CD14-positive monocyte (primary cell): Measurements from ENCODE around the gene GRID1. TPM values are rescaled to one million over a fixed set of nuclear protein-coding genes. Genes with fewer than 3 reads are reported as not detected.

Experiments
- DNase-seq, 3 donors: peaks; one replicate each; pipeline ENCODE4 v3.0.0-alpha.2; 2011 to 2022
- H2AFZ ChIP-seq: 2 replicates; pipeline ENCODE4 v1.6.0; 2012; ENCODE audit warnings: mild to moderate bottlenecking, low read depth, low read length, inconsistent platforms; ENCODE audit not compliant: insufficient read depth, poor library complexity, severe bottlenecking
- H3K27ac ChIP-seq, 2 donors: 1 replicate in 1 of 2; 2 replicates in 1 of 2; pipeline ENCODE4 v1.5.1; 2012 to 2013; ENCODE audit warnings: low read length in 2 of 2, control low read depth in 1 of 2, inconsistent platforms in 1 of 2, low read depth in 1 of 2, mild to moderate bottlenecking in 1 of 2
- H3K27me3 ChIP-seq, 2 donors: one replicate each; pipeline versions ENCODE4 v1.6.0 to v1.6.1; 2011 to 2013; ENCODE audit warnings: low read length in 2 of 2; ENCODE audit not compliant: control insufficient read depth in 2 of 2, insufficient read depth in 2 of 2
- H3K36me3 ChIP-seq, 2 donors: replicated peaks in 1 of 2; 1 replicate in 1 of 2; 2 replicates in 1 of 2; pipeline versions ENCODE4 v1.5.1 to v1.6.1; 2012 to 2013; ENCODE audit warnings: low read length in 2 of 2, control low read depth in 1 of 2, inconsistent platforms in 1 of 2, mild to moderate bottlenecking in 1 of 2; ENCODE audit not compliant: insufficient read depth in 2 of 2, control insufficient read depth in 1 of 2
- H3K4me1 ChIP-seq, 2 donors: 1 replicate in 1 of 2; 2 replicates in 1 of 2; pipeline versions ENCODE4 v1.5.1 to v1.6.1; 2012 to 2013; ENCODE audit warnings: low read length in 2 of 2, control low read depth in 1 of 2, inconsistent platforms in 1 of 2, mild to moderate bottlenecking in 1 of 2, moderate library complexity in 1 of 2; ENCODE audit not compliant: insufficient read depth in 2 of 2, control insufficient read depth in 1 of 2
- H3K4me2 ChIP-seq: replicated peaks from 2 replicates; pipeline ENCODE3; 2012; ENCODE audit warnings: low read length, moderate library complexity, mild to moderate bottlenecking; ENCODE audit not compliant: poor library complexity, severe bottlenecking; ENCODE audit errors: extremely low read depth
- H3K4me3 ChIP-seq, 3 experiments: fragments of 200-600 bp in 1 of 3; sonication (generic) in 1 of 3; replicated peaks in 1 of 3; 1 replicate in 2 of 3; 2 replicates in 1 of 3; pipeline ENCODE4 v1.5.1; 2011 to 2013; ENCODE audit warnings: low read length in 3 of 3, mild to moderate bottlenecking in 3 of 3, control low read depth in 2 of 3, low read depth in 2 of 3, inconsistent platforms in 1 of 3, moderate library complexity in 1 of 3
- H3K79me2 ChIP-seq: 2 replicates; pipeline ENCODE4 v1.6.0; 2012; ENCODE audit warnings: mild to moderate bottlenecking, control low read depth, inconsistent platforms, low read length, moderate library complexity; ENCODE audit not compliant: insufficient read depth
- H3K9ac ChIP-seq: 2 replicates; pipeline ENCODE4 v1.6.0; 2017; ENCODE audit warnings: low read length, mild to moderate bottlenecking; ENCODE audit not compliant: insufficient read depth, poor library complexity, severe bottlenecking
- H3K9me3 ChIP-seq, 2 donors: replicated peaks in 1 of 2; 1 replicate in 1 of 2; 2 replicates in 1 of 2; pipeline versions ENCODE4 v1.5.1 to v1.6.1; 2012 to 2013; ENCODE audit warnings: low read length in 2 of 2, control low read depth in 1 of 2; ENCODE audit not compliant: control insufficient read depth in 1 of 2, insufficient read depth in 1 of 2
- H4K20me1 ChIP-seq: 2 replicates; pipeline ENCODE4 v1.6.0; 2012; ENCODE audit warnings: mild to moderate bottlenecking, low read length, control low read depth, moderate library complexity; ENCODE audit not compliant: insufficient read depth
- H3K27ac Mint-ChIP-seq, 7 donors: one replicate each; pipeline ENCODE4 v1.8.0; 2020; ENCODE audit warnings: mild to moderate bottlenecking in 7 of 7, mixed read lengths in 7 of 7, moderate library complexity in 6 of 7, inconsistent platforms in 2 of 7
- H3K27me3 Mint-ChIP-seq, 3 donors: one replicate each; pipeline ENCODE4 v1.8.0; 2021 to 2022; ENCODE audit warnings: low read depth in 3 of 3, mild to moderate bottlenecking in 3 of 3, mixed read lengths in 3 of 3, moderate library complexity in 3 of 3, inconsistent platforms in 1 of 3
- H3K36me3 Mint-ChIP-seq, 2 donors: one replicate each; pipeline ENCODE4 v1.8.0; 2020; ENCODE audit warnings: mixed read lengths in 2 of 2, inconsistent platforms in 1 of 2, mild to moderate bottlenecking in 1 of 2
- H3K4me1 Mint-ChIP-seq: one replicate; pipeline ENCODE4 v1.8.0; 2020; ENCODE audit warnings: mild to moderate bottlenecking, mixed read lengths
- H3K4me3 Mint-ChIP-seq, 2 donors: one replicate each; pipeline ENCODE4 v1.8.0; 2020; ENCODE audit warnings: mild to moderate bottlenecking in 2 of 2, mixed read lengths in 2 of 2, moderate library complexity in 1 of 2
- H3K9me3 Mint-ChIP-seq, 7 donors: one replicate each; pipeline ENCODE4 v1.8.0; 2020 to 2022; ENCODE audit warnings: mixed read lengths in 7 of 7, mild to moderate bottlenecking in 6 of 7, moderate library complexity in 6 of 7, inconsistent platforms in 2 of 7
- WGBS: methylation state at CpG from one replicate; pipeline ENCODE4 v1.1.5; 2013; ENCODE audit warnings: missing lambda C conversion rate; ENCODE audit not compliant: insufficient coverage; 5-methylcytosine and 5-hydroxymethylcytosine counted together
- intact Hi-C, 2 donors: fragments of 100-400 bp; cut with micrococcal nuclease; formaldehyde crosslinking; loops; one replicate each; pipeline versions ENCODE4 v1.15.0 to v1.15.1; 2023
- polyA plus RNA-seq, 3 donors: library from polyadenylated mRNA; depleted of rRNA in 1 of 3; unstranded in 2 of 3; stranded (reverse) in 1 of 3; fragments of 300-500 nt in 2 of 3; fragments of >200 nt in 1 of 3; fragmentation: Illumina TruSeq in 2 of 3; gene quantifications; 1 replicate in 2 of 3; 2 replicates in 1 of 3; pipeline ENCODE4 v1.2.3, GENCODE V29; 2012 to 2021
- TF ChIP-seq, protein P1 (sequence below): fragments of 200-600 bp; IDR thresholded peaks from one replicate; pipeline ENCODE4 v1.8.0; 2022; ENCODE audit warnings: antibody characterized with exemption, mild to moderate bottlenecking

The GRID1 gene
- polyA plus RNA-seq, 3 donors, result not detected

DNA sequence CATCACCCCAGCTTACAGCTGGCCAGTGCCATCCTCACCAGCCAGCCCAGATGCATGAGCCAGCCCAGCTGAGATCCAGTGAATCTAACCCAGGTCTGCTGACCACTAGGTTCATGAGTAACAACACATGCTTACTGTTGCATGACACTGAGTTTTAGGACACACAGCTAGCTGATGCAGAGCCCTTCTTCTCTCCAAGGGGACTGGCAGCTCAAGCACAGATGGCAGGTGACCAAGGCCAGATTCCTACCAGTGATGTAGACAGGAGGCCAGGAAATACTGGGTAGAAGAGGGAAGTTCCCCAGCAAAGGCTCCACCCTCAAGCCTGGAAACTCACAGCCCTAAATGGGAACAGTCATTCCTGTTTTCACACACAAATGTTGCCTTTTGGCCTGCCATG, 236.6 kb downstream of the GRID1 start:
- H2AFZ ChIP-seq, result no peak overlapping the region
- intact Hi-C loops, result no loop called here
- no peak overlapping the region for H3K4me3 Mint-ChIP-seq
- H3K79me2 ChIP-seq, result no peaks in the 10 kb centered on the region
- H3K4me1 ChIP-seq, result no peaks in the 10 kb centered on the region
- H3K36me3 ChIP-seq, result no peaks in the 10 kb centered on the region
- H4K20me1 ChIP-seq, result no peaks in the 10 kb centered on the region
- no peak overlapping the region for H3K9ac ChIP-seq
- H3K27ac Mint-ChIP-seq, result no peak overlapping the region
- DNase-seq, result no peak
- no peak overlapping the region for H3K27ac ChIP-seq
- H3K4me2 ChIP-seq, result no peak overlapping the region
- peaks cover 0 to 7% (median 2%) of the 10 kb centered on the region in 7 donors for H3K9me3 Mint-ChIP-seq
- H3K27me3 ChIP-seq, result no peaks in the 10 kb centered on the region
- H3K36me3 Mint-ChIP-seq, result no peaks in the 10 kb centered on the region
- TF ChIP-seq, protein P1, sequence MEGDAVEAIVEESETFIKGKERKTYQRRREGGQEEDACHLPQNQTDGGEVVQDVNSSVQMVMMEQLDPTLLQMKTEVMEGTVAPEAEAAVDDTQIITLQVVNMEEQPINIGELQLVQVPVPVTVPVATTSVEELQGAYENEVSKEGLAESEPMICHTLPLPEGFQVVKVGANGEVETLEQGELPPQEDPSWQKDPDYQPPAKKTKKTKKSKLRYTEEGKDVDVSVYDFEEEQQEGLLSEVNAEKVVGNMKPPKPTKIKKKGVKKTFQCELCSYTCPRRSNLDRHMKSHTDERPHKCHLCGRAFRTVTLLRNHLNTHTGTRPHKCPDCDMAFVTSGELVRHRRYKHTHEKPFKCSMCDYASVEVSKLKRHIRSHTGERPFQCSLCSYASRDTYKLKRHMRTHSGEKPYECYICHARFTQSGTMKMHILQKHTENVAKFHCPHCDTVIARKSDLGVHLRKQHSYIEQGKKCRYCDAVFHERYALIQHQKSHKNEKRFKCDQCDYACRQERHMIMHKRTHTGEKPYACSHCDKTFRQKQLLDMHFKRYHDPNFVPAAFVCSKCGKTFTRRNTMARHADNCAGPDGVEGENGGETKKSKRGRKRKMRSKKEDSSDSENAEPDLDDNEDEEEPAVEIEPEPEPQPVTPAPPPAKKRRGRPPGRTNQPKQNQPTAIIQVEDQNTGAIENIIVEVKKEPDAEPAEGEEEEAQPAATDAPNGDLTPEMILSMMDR, result no peak
- no peaks in the 10 kb centered on the region for H3K4me1 Mint-ChIP-seq
- no peaks in the 10 kb centered on the region for H3K9me3 ChIP-seq
- no peak overlapping the region for H3K4me3 ChIP-seq
- peaks cover 2 to 10% (median 7%) of the 10 kb centered on the region in 3 donors for H3K27me3 Mint-ChIP-seq

DNA sequence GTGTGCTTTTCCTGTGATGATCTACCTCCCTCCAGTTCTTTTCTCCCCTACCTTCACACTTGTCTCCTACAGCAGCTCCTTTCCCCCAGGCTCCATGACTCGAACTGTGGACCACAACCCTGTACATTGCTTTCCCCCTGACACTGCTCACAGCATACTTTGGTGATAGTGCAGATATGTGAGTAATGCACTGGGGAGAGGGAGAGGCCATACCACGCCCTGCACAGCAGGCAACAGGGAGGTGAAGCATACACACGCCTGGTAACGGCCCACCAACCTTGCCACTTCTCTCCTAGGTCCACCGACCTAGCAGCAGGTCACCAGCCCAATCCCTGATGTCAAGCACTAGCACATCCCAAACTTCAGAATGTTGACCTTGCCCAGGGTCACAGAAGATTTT, 238.2 kb downstream of the GRID1 start:
- Histone ChIP-seq H3K4me1 (no peaks in the 10 kb centered on the region), H3K4me3 (no peak overlapping the region), H3K27me3 (no peaks in the 10 kb centered on the region), H3K36me3 (no peaks in the 10 kb centered on the region), H4K20me1 (no peaks in the 10 kb centered on the region), H3K9ac (no peak overlapping the region), H3K79me2 (no peaks in the 10 kb centered on the region), H3K9me3 (no peaks in the 10 kb centered on the region), H3K27ac (no peak overlapping the region), H3K4me2 (no peak overlapping the region), H2AFZ (no peak overlapping the region)
- Mint-ChIP-seq H3K27me3 (peaks cover 2 to 10% (median 7%) of the 10 kb centered on the region in 3 donors), H3K4me3 (no peak overlapping the region), H3K4me1 (no peaks in the 10 kb centered on the region), H3K36me3 (no peaks in the 10 kb centered on the region), H3K9me3 (peaks cover 0 to 4% (median 2%) of the 10 kb centered on the region in 7 donors), H3K27ac (no peak overlapping the region)
- DNase-seq, result no peak
- WGBS, result 81% methylated on average over 3 of the region's 5 CpGs
- intact Hi-C loops, result no loop called here
- TF ChIP-seq, protein P1, result no peak
